ENCODE results near the gene NUDT19. TPM values are rescaled to one million over a fixed set of nuclear protein-coding genes. Genes with fewer than 3 reads are reported as not detected.

NUDT19 gene
- total and polyA plus RNA-seq, 9 of the 15 experiments (the other 6 are each of a cell fraction or from before 2014, with no cell fraction given) = 9.6 to 38.6 (median 14.4) TPM

DNA sequence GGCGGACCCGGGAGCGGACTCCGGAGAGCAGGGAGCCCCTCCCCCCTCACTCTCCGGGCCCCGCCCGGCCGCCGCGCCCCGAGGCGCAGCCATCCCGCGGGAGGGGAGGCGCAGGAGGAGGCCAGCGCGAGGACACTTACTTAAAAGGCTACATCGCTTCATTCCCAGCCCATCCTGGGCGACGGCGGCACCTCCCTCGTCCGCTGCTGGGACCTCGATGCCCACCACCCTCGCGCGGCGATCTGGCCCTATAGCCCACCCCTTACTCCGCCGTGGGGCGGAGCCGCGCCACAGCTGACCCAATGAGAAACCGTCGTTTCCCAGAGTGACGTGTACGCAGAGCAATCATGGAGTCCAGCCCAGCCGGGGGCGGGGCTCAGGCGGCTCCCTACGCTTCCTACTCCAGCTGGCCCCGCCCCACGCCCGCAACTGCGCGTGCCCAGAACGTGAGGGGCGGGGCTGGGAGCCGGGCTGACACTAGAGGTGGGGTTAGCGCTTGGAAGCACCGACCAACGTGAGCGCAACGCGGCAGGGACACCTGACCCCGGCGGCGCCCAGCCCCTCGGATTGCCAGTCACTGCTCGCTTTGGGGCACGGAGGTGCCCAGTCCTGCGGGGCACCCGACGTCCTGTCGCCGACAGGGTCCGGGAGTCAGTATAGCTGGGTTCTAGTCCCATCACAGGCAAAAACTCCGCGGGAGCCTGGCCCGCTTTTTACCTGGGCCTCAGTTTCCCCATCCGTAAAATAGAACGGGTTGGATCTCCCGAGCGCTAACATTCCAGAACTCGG is 16.5 kb upstream of the NUDT19 start, which contains the start of gene ANKRD27 (continued):
- TF ChIP-seq ZNF644 (tag; IDR thresholded peaks at IDR 0.05; ENCODE audit: low read depth) (no peak), MED1 (CRISPR knock-in tag; IDR thresholded peaks at IDR 0.05; ENCODE audit: borderline replicate concordance) (no peak), OTX1 (CRISPR knock-in tag; IDR thresholded peaks at IDR 0.05) (no peak), RCOR1 (IDR thresholded peaks at IDR 0.05; ENCODE audit: borderline replicate concordance in 1 of 2, low read depth in 2 of 2, low read length in 2 of 2) (0 out of 4 replicates have a peak, but pooled peaks of 1 of the 2 experiments have one; percentile 3), JUN (IDR thresholded peaks at IDR 0.05; ENCODE audit: borderline replicate concordance, low read depth, low read length) (0 out of 2 replicates have a peak, but pooled peaks have one; percentile 3), JUN (CRISPR knock-in tag; IDR thresholded peaks at IDR 0.05; ENCODE audit: borderline replicate concordance) (0 out of 2 replicates have a peak, but pooled peaks have one; percentile 4)
- TF ChIP-seq, protein P1, sequence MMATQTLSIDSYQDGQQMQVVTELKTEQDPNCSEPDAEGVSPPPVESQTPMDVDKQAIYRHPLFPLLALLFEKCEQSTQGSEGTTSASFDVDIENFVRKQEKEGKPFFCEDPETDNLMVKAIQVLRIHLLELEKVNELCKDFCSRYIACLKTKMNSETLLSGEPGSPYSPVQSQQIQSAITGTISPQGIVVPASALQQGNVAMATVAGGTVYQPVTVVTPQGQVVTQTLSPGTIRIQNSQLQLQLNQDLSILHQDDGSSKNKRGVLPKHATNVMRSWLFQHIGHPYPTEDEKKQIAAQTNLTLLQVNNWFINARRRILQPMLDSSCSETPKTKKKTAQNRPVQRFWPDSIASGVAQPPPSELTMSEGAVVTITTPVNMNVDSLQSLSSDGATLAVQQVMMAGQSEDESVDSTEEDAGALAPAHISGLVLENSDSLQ (IDR thresholded peaks at IDR 0.05) = peak; percentile 99
- TF ChIP-seq, protein P2, sequence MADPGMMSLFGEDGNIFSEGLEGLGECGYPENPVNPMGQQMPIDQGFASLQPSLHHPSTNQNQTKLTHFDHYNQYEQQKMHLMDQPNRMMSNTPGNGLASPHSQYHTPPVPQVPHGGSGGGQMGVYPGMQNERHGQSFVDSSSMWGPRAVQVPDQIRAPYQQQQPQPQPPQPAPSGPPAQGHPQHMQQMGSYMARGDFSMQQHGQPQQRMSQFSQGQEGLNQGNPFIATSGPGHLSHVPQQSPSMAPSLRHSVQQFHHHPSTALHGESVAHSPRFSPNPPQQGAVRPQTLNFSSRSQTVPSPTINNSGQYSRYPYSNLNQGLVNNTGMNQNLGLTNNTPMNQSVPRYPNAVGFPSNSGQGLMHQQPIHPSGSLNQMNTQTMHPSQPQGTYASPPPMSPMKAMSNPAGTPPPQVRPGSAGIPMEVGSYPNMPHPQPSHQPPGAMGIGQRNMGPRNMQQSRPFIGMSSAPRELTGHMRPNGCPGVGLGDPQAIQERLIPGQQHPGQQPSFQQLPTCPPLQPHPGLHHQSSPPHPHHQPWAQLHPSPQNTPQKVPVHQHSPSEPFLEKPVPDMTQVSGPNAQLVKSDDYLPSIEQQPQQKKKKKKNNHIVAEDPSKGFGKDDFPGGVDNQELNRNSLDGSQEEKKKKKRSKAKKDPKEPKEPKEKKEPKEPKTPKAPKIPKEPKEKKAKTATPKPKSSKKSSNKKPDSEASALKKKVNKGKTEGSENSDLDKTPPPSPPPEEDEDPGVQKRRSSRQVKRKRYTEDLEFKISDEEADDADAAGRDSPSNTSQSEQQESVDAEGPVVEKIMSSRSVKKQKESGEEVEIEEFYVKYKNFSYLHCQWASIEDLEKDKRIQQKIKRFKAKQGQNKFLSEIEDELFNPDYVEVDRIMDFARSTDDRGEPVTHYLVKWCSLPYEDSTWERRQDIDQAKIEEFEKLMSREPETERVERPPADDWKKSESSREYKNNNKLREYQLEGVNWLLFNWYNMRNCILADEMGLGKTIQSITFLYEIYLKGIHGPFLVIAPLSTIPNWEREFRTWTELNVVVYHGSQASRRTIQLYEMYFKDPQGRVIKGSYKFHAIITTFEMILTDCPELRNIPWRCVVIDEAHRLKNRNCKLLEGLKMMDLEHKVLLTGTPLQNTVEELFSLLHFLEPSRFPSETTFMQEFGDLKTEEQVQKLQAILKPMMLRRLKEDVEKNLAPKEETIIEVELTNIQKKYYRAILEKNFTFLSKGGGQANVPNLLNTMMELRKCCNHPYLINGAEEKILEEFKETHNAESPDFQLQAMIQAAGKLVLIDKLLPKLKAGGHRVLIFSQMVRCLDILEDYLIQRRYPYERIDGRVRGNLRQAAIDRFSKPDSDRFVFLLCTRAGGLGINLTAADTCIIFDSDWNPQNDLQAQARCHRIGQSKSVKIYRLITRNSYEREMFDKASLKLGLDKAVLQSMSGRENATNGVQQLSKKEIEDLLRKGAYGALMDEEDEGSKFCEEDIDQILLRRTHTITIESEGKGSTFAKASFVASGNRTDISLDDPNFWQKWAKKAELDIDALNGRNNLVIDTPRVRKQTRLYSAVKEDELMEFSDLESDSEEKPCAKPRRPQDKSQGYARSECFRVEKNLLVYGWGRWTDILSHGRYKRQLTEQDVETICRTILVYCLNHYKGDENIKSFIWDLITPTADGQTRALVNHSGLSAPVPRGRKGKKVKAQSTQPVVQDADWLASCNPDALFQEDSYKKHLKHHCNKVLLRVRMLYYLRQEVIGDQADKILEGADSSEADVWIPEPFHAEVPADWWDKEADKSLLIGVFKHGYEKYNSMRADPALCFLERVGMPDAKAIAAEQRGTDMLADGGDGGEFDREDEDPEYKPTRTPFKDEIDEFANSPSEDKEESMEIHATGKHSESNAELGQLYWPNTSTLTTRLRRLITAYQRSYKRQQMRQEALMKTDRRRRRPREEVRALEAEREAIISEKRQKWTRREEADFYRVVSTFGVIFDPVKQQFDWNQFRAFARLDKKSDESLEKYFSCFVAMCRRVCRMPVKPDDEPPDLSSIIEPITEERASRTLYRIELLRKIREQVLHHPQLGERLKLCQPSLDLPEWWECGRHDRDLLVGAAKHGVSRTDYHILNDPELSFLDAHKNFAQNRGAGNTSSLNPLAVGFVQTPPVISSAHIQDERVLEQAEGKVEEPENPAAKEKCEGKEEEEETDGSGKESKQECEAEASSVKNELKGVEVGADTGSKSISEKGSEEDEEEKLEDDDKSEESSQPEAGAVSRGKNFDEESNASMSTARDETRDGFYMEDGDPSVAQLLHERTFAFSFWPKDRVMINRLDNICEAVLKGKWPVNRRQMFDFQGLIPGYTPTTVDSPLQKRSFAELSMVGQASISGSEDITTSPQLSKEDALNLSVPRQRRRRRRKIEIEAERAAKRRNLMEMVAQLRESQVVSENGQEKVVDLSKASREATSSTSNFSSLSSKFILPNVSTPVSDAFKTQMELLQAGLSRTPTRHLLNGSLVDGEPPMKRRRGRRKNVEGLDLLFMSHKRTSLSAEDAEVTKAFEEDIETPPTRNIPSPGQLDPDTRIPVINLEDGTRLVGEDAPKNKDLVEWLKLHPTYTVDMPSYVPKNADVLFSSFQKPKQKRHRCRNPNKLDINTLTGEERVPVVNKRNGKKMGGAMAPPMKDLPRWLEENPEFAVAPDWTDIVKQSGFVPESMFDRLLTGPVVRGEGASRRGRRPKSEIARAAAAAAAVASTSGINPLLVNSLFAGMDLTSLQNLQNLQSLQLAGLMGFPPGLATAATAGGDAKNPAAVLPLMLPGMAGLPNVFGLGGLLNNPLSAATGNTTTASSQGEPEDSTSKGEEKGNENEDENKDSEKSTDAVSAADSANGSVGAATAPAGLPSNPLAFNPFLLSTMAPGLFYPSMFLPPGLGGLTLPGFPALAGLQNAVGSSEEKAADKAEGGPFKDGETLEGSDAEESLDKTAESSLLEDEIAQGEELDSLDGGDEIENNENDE (IDR thresholded peaks at IDR 0.05; ENCODE audit: low read depth, low read length) = no peak
- TF ChIP-seq, protein P3, sequence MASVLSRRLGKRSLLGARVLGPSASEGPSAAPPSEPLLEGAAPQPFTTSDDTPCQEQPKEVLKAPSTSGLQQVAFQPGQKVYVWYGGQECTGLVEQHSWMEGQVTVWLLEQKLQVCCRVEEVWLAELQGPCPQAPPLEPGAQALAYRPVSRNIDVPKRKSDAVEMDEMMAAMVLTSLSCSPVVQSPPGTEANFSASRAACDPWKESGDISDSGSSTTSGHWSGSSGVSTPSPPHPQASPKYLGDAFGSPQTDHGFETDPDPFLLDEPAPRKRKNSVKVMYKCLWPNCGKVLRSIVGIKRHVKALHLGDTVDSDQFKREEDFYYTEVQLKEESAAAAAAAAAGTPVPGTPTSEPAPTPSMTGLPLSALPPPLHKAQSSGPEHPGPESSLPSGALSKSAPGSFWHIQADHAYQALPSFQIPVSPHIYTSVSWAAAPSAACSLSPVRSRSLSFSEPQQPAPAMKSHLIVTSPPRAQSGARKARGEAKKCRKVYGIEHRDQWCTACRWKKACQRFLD (CRISPR knock-in tag; IDR thresholded peaks at IDR 0.05) = no peak
- TF ChIP-seq, protein P4, sequence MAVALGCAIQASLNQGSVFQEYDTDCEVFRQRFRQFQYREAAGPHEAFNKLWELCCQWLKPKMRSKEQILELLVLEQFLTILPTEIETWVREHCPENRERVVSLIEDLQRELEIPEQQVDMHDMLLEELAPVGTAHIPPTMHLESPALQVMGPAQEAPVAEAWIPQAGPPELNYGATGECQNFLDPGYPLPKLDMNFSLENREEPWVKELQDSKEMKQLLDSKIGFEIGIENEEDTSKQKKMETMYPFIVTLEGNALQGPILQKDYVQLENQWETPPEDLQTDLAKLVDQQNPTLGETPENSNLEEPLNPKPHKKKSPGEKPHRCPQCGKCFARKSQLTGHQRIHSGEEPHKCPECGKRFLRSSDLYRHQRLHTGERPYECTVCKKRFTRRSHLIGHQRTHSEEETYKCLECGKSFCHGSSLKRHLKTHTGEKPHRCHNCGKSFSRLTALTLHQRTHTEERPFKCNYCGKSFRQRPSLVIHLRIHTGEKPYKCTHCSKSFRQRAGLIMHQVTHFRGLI (CRISPR knock-in tag; IDR thresholded peaks at IDR 0.05) = no peak

Measured in K562 (cell line).